GM19025 (cell line): ENCODE data around the gene FRMD5.

Experiments used
- ATAC-seq: cut with Tn5 transposase; IDR thresholded peaks from one replicate; pipeline ENCODE4 v1.9.1; 2021; ENCODE audit warnings: mild to moderate bottlenecking, low read depth, moderate library complexity; ENCODE audit not compliant: unreplicated experiment

FRMD5 gene

DNA sequence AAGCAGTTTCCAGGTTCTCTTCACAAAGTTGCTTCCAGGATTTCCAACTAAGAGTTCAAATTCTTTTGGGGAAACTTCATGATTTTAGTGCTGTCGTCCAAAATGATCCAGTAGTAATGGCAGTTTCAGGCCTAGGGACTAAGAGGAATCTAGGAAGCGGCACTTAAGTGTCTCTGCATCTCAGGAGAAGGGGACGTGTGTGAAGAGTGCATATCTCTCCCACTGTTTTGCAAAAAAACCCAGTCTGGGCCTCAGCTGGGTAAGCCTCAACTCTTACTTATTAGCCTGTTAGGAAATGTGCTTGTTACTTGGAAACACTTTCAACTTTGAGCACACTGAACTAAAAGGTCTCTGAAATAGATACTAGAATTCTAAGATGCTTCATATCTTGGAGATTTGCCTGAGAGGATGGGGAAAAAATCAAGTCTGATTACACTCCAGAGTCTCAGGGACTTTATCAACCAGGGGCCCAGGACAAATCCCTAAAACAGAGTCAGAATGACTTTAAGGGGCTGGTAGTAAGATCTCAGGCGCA is 286.5 kb downstream of the FRMD5 start:
- no peak for ATAC-seq

DNA sequence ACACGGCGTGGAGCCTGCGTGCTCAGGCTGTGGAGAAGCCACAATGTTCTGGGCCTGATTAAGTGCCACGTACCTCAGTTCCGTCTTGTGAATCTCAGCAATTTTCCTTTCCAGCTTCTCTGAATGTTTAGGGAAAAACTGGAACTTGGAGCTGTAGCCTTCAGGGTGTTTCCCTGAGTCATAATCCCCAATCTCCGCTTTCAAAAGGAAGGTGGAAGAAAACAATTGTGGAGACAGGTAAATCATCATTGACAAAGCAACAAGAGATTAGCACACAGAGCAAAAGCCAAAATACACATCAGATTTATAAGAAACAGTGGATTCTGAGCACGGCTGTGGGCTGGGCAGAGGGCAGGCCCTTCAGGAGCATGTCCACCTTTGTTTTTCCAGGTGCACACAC is 289.3 kb downstream of the FRMD5 start:
- no peak for ATAC-seq

DNA sequence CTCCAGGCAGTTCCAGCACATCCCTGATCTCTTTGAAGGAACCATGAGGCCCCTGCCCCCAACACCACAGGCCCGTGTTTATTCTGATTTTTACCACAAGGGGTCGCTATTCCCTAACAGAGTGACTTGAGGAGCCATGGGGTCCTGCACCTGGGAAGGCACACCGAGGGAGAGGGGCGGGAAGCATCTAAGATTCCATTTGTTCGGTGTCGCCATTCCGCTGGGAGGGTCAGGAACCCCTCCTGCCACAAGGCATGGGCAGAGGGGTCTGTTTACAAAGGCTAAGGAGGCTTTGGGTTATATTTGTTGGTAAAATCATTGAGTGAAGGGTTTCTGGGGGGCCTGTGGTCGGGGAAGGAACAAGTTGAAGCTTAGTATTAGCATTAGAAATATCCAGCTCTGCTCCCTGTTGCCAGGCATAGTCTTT is 291.2 kb downstream of the FRMD5 start:
- ATAC-seq = no peak

DNA sequence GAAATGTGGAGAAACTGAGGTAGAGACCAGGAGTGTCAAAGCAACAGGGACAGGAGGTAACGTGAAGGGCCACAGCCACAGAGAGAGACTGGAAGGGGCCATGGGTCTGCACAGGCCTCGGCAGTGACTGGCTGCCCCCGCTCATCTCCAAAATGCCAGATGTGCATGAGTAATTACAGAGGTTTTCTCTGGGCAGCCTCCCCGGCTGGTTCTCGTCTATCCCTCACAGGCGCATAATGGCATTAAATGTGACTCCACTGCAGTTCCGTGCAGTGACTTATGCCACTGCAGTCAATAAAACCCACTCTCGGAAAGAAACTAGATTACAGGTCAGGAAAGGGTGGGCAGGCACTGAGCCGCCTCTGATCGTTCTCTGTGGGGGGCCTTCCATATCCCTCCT is 293.6 kb downstream of the FRMD5 start:
- no peak for ATAC-seq

DNA sequence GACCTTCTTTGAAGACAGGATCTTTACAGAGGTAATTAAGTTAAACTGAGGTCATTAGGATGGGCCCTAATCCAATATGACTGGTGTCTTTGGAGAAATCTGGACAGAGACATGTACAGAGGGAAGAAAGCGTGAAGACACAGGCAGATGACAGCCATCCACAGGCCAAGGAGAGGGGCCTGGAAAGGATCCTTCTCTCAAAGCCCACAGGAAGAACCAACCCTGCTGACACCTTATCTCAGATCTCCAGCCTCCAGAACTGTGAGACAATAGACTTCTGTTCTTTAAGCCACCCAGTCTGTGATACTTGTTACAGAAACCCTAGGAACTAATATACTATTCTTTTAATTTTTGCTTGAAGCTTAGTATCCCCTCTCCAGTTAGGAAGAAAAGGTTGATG is 294.1 kb downstream of the FRMD5 start:
- no peak for ATAC-seq

DNA sequence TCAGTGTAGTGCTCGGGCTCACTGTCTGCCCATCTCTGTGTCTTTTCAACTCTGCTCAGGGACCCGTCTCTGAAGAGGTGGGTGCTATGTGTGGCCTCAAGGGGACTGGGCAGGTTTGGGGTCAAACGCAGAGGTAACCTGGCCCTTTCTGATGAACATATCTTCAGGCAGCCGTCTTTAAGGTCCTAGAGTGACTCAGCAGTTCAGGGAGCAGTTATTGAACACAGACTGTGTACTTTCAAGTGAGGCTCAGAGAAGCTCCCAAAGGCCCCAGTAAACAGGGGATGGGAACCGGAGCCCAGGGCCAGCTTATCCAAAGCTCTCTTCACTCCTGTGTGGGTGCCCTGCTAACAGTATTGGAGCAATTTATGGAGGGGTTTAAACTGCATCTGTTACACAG is 295.1 kb downstream of the FRMD5 start:
- ATAC-seq = no peak

DNA sequence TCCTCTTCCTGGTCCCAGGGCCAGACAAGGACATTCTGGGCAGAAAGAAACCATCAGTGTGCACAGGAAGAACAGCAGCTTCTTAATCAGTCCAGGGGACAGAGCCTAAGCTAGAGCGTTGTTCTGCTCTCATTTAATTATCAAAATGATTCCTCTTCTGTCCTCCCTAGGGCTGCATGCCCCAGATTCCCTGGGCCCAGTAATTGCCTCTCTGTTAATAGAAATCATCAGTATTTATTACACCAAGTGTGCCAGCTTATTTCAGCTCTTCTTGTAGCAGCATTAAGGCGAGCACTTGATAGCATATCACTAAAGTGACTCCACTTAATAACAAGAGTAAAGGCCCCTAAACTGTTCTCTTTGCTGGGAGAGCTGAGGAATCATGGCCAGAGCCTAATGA is 296.2 kb downstream of the FRMD5 start:
- ATAC-seq = no peak

DNA sequence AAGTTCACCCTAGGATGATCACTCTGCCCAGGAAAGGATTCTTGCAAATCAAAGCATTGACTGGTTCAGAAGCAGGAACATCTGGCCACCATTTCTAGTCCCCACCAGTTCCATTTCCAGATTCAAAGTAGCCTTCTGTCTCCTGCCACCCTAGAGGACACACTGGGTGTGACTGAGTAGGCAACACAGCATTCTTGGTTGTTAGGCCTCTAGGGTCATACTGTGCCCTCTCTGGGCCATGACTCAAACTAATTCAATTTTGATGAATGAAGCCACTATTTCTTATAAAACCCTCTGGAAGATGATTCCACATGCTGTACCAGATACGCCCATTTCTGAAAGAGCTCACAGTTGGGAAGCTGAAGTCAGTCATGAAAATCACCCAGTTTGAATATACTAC is 298.5 kb downstream of the FRMD5 start:
- ATAC-seq = no peak

DNA sequence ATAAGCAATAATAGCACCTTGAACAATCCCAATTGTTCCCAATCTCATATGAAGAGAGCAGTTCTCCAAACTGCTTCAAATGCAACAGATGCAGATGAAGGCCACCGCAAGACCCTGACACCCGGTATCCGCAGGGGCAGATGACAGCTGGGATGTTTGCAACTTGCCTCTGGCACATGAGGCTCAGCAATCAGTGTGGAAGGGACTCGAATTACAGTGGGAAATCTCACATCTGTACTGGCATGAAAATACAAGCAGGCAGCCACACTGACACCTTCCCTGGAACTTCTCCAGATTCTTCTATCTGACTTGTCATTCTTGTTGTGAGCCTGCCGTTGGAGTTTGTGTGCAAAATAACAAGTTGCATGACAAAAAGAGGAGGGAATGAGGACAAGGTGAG is 299.5 kb downstream of the FRMD5 start:
- ATAC-seq = no peak

DNA sequence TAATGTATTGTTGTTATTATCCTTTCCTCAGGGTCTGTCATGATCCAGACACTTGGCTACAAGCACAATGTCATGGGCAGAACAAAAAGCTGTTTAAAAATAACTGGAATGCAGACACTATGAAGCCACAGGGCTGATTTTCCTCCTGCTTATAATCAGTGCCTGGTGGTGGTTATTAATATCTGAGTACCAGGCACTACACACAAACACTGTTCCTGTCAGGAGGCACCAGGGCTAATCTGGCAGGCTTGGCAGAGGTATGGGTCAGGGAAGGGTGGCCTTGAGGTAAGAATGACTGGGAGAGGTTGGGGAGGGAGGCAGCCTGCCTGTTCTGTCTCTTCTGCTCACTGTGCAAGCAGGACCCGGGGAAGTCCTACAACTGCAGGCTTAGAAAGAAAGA is 301.1 kb downstream of the FRMD5 start:
- ATAC-seq = no peak

DNA sequence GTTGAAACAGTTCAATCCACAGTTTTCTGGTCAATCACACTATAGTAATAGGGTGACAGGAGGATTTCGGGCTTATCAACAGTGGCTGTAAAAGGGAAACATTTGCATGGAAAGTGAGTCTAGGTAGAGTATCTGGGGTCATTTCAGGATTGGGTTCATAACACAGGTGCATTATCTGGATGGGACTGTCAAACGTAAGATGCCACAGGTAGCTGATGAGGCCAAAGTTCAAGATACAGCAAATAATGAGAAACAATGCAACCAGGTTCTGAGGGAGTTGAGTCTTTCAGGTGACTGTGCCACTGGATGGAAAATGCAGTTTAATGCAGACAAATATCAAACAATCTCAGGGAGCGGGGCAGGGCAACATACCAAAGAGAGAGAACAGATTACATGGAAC is 306.0 kb downstream of the FRMD5 start:
- no peak for ATAC-seq

DNA sequence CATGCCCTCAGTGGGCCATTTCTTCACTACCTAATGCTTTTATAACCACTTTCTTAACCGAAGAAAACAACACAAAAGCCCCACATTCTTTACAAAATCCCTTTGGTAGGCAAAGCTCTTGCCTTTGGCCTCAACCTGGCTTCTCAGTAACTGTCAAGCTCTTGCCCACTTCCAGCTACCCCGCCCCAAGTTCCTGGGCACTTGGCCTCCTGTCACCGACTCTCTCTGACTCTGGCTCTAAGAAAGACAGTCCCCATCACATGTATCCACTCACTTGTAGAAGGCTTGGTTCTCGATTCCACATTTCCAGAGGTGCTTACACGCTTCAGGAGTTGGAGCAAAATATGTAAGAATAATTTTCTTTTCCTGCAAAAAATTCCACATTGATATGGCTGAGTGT is 307.2 kb downstream of the FRMD5 start:
- ATAC-seq = no peak

DNA sequence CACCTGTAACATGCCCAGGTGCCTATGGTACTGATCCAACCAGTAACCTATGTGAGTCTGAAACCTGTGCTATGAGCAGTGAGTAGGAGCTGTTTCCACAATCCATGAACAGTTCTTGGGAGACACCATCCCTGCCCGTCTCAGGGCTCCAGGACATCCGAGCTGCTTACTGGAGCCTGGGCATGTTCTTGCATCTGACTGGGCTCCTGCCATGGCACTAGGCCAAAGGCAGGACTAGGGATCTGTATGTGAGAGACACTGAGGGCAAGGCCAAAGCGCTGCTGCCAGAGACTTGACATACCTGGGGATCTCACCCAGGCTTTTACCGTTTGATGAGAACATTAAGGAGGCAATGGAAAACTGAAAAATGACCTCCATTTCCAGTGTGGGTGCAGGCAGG is 308.5 kb downstream of the FRMD5 start:
- no peak for ATAC-seq

DNA sequence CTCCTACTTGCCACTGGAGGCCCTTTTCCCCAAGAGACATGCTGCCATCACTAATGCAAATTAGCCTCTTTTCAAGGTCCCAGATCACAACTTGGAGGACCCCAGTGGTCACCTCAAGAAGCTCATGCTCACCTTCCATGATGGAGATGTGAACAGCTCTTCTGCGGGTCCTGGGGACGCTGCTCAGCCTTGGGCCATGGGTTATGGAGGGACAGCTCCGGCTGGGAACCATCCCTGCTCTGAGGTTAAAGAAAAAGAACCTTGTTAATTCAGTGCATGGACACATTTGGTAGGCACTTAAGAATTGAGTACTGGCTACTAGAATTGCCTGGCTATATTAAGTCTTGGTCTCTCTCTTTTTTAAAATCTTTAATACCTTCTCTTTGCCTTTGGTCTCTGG is 311.5 kb downstream of the FRMD5 start:
- ATAC-seq = no peak

DNA sequence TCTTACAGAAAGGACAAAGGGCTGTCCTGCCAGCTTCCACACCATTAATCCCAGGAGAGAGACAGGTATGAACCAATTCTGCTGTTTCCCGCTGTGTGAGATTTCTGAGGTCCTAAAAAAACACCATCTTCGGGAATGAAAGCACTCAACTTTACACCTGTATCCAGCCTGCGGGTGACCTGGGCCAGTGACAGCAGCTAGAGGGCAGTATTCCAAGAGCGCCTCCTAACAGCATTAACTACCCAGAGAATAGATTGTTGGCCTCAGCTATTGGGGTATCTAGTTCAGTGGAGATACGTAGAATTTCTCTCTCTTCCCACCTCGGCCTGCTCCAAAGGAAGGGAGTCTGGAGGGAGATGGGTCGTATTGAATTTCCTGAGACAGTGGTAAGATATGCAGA is 313.1 kb downstream of the FRMD5 start:
- ATAC-seq = no peak

DNA sequence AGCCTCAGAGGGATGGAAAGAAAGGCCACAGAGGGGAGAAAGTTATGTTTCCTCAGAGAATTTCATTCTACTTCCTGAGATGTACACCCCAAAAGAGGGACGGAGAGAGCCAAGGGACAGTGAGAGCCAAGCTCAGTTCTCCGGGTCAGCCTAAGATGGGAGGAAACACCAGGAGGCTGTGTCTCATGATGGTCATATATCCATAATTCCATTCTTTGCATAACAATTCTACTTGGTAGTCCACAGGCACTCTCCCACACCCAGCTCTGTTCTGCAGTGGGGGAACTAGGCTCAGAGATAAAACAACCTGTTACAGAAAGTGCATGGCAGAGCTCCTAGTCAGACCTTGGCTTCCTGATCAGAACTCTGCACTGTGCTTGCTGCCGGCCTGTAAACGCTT is 313.8 kb downstream of the FRMD5 start:
- no peak for ATAC-seq

DNA sequence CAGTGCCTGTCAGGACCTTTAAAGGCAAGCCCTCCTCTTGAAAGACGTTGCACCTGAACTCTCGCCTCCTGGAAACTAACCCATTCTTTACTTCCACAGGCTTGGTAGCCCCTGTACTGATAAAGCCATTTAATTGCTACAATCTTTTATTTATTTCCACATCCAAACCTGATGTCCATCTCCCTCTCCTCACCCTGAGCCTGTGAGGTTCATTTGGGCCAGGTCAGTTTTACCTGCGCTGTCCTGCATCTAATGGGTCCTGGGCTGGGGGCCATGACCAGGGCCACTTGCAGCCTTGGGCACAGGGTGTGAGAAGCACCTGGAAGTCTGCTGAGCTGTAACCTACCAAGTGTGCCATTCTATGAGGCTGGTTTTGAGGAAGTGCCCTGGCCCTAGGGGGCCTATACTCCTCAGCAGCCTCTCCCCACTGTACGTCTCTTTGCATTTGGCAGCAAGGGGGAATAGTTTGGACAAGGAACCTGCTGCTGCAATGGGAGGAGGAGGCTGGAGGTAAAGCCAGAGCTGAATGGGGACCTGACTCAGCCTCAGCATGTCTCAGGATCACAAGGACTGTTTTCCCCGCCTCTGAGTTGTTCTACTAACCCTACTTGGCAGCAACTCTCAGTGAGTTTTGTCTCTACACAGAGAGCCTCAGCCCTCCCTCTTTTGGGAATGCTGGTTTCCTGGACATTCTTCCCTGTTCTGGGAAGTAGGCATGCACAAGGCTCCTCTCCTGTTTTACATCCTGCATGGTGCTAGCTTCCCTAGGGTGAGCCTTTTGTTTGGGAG is 314.5 kb downstream of the FRMD5 start:
- no peak for ATAC-seq

DNA sequence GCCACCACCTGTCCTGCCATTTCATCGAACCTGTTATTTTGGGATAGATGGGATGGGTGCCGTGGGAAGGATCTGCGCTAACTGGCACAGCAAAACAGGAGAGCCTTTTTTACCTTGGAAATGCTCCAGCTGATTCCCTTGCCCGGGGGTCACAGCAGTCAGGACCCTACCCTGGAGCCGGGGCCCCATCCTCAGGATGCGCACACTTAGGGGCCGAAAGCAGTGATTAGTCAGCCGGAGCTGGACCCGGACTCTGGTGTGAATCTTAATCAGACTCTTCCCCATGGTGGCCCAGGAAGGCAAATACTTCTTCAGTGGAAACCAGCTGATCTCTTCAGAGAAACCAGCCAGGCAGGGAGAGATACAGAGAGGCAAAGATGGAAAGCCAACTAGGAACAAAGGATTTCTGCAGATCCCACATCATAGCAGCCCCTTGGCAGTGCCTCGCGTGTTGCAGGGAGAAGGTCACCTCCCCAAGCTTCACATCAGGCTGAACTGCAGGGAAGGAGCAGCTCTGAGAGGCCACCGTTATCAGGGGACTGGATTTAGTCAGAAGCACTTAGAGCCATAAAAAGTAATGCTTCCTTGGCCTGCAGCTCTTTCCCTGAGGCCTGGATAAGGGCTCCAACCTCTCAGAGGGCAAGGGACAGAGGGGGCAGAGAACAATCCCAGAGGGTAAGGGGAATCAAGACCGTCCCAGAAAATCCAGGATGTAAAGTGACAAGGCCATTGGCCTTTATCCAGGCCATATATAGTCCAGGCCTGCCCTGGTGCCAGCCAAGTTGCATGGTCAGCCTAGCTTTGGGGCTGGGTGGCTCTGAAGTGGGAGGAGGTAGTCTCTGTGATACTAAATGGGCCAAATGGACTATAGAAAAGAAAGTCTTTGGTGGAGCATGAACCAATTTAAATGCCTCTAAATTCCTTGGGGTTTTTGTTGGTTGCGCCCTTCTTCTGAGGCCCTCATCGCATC is 315.4 kb downstream of the FRMD5 start:
- no peak for ATAC-seq

DNA sequence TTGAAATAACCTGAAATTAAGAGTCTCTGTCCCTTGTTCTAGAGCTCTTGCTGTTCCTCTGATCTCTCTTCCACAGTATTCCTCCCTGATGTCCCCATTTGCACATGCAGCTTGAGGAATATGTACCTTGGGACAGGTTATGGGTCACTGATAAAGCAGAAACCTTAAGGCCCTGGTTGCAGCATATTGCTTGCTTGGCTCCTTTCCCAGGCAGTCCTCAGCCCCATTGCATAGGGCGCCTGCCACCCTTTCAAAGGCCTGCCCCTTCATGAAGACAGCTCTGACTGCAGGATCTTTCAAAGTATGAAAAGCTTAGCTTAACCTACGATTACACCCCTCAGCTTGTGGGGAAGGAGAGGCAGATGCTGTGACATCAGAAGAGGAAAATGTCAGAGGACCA is 316.6 kb downstream of the FRMD5 start:
- no peak for ATAC-seq

DNA sequence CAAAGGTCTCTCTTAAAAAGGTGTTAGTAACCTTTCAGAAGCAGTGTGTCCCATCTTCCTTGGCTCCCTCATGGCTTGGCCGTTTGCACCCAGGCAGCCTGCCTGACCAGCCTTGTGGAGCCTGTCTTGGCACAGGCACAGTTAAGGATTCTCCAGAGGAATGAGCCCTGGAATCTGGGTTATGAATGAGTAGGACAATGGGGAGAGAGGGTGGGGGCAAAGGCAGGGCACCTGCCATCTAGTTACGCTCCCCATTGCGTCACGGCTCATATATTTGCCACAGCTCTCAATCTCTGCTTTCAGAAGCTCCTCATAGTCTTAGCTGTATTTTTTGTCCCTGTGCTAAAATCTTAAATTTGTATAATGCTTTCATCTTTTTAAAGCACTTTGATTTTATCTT is 317.7 kb downstream of the FRMD5 start:
- no peak for ATAC-seq

DNA sequence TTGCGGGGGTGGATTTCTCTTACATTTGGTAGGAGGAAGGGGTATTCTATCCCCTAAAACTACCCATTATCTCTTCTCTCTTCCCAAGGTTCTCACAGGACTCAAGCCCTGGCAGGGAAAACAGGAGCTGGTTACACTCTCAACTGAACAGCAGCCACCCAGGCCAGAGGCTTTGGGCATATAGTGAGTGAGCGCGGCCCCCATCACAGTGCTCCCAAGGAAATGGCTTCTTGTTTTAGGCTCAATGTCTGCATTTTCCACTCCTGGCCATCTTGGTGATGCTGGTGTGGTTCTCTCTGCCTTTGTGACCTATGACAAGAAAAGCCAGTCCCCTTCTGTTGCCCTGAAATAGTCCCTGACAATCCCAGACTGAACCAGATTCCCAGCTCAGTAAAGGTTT is 318.2 kb downstream of the FRMD5 start:
- ATAC-seq = no peak
